HG03469 (cell line): ENCODE results near the gene MEGF11.

ENCODE experiments used
- ATAC-seq: cut with Tn5 transposase; IDR thresholded peaks from one replicate; pipeline ENCODE4 v1.9.1; 2021; ENCODE audit warnings: mild to moderate bottlenecking, moderate library complexity, moderate number of reproducible peaks; ENCODE audit not compliant: unreplicated experiment

Gene MEGF11

DNA sequence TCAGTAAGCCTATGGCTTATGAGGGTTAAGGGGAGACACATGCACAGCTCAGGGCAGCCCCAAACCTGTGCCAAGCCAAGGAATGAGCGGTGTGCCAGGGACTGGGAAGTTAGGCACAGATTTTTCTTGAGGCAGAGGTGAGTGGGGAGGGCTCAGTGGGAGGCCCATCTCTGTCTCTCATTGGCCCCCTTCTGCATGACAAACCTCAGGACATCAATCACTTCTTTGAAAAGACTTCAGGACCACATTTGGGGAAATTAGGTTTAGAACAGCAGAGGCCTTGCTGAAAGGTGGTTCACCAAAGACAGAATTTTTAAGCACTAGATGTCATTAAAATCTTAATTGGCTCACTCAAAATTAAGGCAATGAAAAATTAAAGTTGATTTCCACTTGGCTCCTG, 327.1 kb downstream of the MEGF11 start:
- no peak for ATAC-seq

- ATAC-seq = no peak
Measured at GRCh38 chr15:65925338-65925737, 328.2 kb downstream of the MEGF11 start.

DNA sequence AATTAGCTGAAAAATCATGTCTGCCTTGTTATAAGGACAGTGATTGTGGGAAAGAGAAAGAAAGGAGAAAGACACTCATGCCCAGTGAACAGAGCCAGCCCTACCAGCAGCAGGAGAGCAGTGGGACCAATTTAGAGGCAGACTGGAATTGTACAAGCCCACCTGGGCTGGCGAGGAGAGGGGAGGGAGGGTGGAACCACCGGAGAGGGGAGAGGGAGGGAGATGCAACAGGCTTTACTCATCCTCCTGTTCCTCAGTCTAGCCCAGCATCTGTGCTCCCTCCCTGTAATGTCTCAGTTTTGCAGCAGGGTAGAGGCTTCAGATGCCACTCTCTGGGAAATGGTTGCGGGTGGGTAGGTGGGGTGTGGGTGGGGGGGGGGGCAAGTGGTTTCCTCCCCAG, 329.5 kb downstream of the MEGF11 start:
- ATAC-seq = no peak

- ATAC-seq = no peak
Measured at GRCh38 chr15:65923264-65923663, 330.3 kb downstream of the MEGF11 start.

DNA sequence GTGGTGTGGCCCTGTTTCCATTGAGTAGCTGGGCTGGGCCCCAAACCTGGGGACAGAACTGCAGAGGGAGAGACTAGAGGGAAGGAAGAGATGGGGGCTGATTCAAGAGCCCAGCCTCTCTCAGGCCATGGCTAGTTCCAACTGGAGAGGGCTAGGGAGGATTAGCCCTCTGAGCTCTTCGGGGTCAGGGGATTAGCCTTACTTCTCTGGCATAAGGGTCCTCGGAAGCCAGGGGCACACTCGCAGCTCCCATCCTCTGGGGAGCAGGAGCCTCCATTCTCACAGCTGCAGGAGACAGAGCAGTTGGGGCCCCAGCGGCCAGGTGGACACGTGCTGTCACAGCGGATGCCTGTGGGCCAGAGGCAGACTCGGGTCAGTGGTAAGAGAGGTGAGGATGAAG, 330.9 kb downstream of the MEGF11 start:
- ATAC-seq = no peak

DNA sequence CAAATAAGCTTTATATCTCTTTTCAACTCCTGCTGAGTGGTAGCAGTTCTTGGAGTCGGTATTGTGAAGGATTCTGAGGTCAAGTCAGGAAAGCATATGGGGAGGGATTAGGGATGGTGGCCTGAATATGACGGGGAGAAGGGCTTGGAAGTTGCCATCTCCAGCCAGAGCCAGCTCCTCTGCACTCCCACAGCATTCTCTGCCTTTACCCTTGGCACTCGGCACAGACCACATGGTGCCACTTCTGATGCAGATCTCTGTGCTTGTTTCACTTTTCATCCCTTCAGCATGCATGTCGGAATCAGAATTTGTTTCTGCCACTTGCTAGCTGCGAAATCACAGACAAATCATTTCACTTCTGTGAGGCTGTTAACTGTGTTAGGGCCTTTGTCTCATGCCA, 331.8 kb downstream of the MEGF11 start:
- ATAC-seq = no peak

GRCh38 chr15:65920825-65921309, 332.7 kb downstream of the MEGF11 start:
- ATAC-seq = no peak

GRCh38 chr15:65920121-65920520, 333.4 kb downstream of the MEGF11 start:
- ATAC-seq = no peak

DNA sequence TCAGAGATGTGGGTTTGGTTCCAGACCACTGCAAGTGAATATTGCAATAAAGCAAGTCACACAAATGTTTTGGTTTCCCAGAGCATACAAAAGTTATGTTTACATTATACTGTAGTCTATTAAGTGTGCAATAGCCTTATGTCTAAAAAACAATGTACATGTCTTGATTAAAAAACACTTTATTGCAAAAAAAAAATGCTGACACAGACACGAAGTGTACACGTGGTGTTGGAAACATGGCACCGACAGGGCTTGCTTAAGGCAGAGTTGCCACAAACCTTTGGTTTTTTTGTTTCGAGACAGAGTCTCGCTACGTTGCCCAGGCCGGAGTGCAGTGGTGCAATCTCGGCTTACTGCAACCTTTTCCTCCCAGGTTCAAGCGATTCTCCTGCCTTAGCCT, 334.2 kb downstream of the MEGF11 start:
- no peak for ATAC-seq

- ATAC-seq = no peak
Measured at GRCh38 chr15:65918945-65919344, 334.6 kb downstream of the MEGF11 start.

- no peak for ATAC-seq
Measured at GRCh38 chr15:65918357-65918920, 335.1 kb downstream of the MEGF11 start.

- no peak for ATAC-seq
Measured at GRCh38 chr15:65917936-65918335, 335.6 kb downstream of the MEGF11 start.

DNA sequence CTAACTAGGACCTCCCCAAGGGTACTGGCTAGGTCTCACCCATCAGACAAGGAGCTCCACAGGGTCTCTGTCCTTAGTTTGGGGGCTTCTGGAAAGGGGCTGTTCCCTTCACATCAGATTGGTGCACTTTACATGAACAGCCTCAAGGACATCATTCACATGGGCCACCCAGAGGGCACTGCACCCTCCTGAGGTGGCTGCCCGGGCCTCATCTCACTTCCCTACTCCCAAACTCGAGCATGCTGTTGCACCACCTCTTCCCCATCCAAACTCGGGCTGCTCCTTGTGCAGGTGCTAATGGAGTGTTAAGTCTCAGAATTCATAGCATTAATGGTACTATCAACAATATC, 336.2 kb downstream of the MEGF11 start:
- no peak for ATAC-seq

- ATAC-seq = peak; percentile 63
Measured at GRCh38 chr15:65916664-65917406, 336.7 kb downstream of the MEGF11 start.

DNA sequence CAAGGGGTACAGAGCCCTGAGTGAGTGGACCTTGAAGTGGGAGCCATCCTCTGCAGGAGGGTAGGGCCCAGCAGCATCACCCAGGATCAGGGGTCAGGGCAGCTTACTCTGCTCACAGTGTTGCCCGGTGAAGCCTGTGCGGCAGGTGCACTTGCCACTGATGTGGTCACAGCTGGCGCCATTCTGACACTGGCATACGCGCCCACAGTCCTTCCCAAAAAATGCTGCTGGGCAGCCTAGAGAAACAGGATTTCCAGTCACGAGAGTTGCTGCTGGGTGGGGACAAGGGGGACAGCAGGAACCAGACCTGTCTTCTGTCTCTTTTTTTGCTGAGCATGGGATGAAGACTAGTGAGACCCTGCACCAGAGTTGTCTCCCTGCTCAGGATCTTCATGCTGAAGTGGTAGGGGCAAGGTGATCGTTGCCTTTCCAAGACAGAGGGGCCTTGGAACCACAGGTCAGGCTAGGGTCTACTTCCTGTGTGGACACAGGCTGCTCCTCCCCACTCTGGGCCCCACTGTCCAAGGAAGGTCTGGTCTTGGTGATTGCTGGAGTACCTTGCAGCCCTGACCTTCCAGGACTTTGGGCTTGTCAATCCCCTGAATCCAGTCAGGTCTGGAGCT, 337.4 kb downstream of the MEGF11 start:
- ATAC-seq = no peak

GRCh38 chr15:65914981-65915925, 338.3 kb downstream of the MEGF11 start:
- ATAC-seq = no peak

DNA sequence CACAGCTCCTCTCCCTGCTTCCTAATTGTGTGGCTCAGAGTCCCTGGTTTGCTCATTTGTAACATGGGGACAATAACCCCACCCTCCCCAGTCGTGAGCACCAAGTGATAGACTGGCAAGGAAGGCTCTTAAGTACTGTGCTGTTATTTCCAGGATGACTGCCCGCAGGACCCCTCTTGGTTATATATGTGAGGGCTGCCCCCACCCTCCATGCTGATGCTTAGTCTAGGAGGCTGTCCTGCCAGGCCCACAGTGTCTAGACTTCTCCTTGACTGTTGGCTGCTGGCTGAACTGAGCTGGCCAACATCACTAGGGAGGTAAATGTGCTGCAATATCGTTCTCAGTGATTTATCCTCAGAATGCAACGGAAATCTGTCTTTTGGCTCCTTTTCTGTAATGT, 339.2 kb downstream of the MEGF11 start:
- no peak for ATAC-seq

GRCh38 chr15:65913631-65914199, 339.8 kb downstream of the MEGF11 start:
- no peak for ATAC-seq

GRCh38 chr15:65912235-65912634, 341.3 kb downstream of the MEGF11 start:
- no peak for ATAC-seq

GRCh38 chr15:65910341-65910740, 343.2 kb downstream of the MEGF11 start:
- no peak for ATAC-seq

- no peak for ATAC-seq
Measured at GRCh38 chr15:65909831-65910230, 343.7 kb downstream of the MEGF11 start.
